Measurements from ENCODE around the gene NPTX1. TPM values are rescaled to one million over a fixed set of nuclear protein-coding genes. Genes with fewer than 3 reads are reported as not detected.
A peak's percentile ranks its signal among the peaks of the same experiment; 100 is the strongest.

NPTX1 gene
- total and polyA plus RNA-seq, 9 of the 15 experiments (the other 6 are each of a cell fraction or from before 2014, with no cell fraction given): 0.04 TPM; not detected in 8

DNA sequence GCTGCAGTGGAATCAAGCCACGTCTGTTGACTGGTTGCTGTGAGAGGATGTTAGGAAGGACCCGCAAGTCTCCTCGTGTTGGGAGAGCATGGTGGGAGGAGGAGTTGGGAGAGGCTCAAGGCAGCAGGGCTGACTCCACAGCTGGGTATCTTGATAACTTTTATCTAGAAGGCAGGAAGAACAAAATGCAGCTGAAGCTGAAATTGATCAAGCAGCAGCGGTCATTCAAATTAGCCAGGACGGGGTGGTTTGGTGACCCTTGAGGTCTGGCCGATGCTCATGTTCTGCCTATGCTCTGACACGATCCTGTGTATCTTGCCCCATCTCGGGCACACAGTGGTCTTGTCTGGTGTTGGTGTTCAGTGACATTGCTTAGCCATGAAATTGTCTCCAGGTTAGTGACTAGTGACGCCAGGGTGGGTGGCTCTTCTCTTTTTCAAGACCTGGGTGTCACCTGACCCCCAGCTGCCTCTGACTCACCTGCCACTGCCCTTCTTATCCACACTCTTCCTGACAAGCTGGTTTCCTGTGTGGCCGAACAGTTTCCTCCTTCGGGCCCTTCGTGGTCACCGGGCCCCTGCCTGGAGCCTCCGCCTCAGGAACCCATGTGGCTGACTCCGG, 19.1 kb downstream of the NPTX1 start (continued):
- TF ChIP-seq, protein P1, sequence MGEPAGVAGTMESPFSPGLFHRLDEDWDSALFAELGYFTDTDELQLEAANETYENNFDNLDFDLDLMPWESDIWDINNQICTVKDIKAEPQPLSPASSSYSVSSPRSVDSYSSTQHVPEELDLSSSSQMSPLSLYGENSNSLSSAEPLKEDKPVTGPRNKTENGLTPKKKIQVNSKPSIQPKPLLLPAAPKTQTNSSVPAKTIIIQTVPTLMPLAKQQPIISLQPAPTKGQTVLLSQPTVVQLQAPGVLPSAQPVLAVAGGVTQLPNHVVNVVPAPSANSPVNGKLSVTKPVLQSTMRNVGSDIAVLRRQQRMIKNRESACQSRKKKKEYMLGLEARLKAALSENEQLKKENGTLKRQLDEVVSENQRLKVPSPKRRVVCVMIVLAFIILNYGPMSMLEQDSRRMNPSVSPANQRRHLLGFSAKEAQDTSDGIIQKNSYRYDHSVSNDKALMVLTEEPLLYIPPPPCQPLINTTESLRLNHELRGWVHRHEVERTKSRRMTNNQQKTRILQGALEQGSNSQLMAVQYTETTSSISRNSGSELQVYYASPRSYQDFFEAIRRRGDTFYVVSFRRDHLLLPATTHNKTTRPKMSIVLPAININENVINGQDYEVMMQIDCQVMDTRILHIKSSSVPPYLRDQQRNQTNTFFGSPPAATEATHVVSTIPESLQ (CRISPR knock-in tag; IDR thresholded peaks at IDR 0.05): no peak
- TF ChIP-seq CBX5 (IDR thresholded peaks at IDR 0.05; ENCODE audit: borderline replicate concordance, low read depth) (no peak), TAF9B (IDR thresholded peaks at IDR 0.05; ENCODE audit: partially characterized antibody) (peak; percentile 27), DMBX1 (CRISPR knock-in tag; IDR thresholded peaks at IDR 0.05; ENCODE audit: borderline replicate concordance) (no peak), SAFB (IDR thresholded peaks at IDR 0.05; ENCODE audit: borderline replicate concordance, low read depth, low read length) (no peak), EP300 (IDR thresholded peaks at IDR 0.05; ENCODE audit: low read length) (no peak), ZNF354B (CRISPR knock-in tag; IDR thresholded peaks at IDR 0.05) (no peak), KDM5B (IDR thresholded peaks at IDR 0.05; ENCODE audit: insufficient replicate concordance, low read depth, low read length) (no peak), MCM5 (IDR thresholded peaks at IDR 0.05; ENCODE audit: low read depth) (no peak), GABPB1 (CRISPR knock-in tag; IDR thresholded peaks at IDR 0.05) (peak; percentile 38; the same call in 1 of the 2 replicates), HLTF (IDR thresholded peaks at IDR 0.05) (no peak), KLF16 (IDR thresholded peaks at IDR 0.05) (peak; percentile 57; the same call in 1 of the 2 replicates), RAD51 (IDR thresholded peaks at IDR 0.05; ENCODE audit: borderline replicate concordance, low read depth) (peak; percentile 27; the same call in 1 of the 2 replicates)
- TF ChIP-seq, protein P2, sequence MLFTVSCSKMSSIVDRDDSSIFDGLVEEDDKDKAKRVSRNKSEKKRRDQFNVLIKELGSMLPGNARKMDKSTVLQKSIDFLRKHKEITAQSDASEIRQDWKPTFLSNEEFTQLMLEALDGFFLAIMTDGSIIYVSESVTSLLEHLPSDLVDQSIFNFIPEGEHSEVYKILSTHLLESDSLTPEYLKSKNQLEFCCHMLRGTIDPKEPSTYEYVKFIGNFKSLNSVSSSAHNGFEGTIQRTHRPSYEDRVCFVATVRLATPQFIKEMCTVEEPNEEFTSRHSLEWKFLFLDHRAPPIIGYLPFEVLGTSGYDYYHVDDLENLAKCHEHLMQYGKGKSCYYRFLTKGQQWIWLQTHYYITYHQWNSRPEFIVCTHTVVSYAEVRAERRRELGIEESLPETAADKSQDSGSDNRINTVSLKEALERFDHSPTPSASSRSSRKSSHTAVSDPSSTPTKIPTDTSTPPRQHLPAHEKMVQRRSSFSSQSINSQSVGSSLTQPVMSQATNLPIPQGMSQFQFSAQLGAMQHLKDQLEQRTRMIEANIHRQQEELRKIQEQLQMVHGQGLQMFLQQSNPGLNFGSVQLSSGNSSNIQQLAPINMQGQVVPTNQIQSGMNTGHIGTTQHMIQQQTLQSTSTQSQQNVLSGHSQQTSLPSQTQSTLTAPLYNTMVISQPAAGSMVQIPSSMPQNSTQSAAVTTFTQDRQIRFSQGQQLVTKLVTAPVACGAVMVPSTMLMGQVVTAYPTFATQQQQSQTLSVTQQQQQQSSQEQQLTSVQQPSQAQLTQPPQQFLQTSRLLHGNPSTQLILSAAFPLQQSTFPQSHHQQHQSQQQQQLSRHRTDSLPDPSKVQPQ (CRISPR knock-in tag; IDR thresholded peaks at IDR 0.05; ENCODE audit: borderline replicate concordance): no peak
- TF ChIP-seq, protein P3, sequence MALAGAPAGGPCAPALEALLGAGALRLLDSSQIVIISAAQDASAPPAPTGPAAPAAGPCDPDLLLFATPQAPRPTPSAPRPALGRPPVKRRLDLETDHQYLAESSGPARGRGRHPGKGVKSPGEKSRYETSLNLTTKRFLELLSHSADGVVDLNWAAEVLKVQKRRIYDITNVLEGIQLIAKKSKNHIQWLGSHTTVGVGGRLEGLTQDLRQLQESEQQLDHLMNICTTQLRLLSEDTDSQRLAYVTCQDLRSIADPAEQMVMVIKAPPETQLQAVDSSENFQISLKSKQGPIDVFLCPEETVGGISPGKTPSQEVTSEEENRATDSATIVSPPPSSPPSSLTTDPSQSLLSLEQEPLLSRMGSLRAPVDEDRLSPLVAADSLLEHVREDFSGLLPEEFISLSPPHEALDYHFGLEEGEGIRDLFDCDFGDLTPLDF (CRISPR knock-in tag; IDR thresholded peaks at IDR 0.05): no peak
- TF ChIP-seq, protein P4, sequence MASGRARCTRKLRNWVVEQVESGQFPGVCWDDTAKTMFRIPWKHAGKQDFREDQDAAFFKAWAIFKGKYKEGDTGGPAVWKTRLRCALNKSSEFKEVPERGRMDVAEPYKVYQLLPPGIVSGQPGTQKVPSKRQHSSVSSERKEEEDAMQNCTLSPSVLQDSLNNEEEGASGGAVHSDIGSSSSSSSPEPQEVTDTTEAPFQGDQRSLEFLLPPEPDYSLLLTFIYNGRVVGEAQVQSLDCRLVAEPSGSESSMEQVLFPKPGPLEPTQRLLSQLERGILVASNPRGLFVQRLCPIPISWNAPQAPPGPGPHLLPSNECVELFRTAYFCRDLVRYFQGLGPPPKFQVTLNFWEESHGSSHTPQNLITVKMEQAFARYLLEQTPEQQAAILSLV (tag; IDR thresholded peaks at IDR 0.05): no peak
- TF ChIP-seq, protein P5, sequence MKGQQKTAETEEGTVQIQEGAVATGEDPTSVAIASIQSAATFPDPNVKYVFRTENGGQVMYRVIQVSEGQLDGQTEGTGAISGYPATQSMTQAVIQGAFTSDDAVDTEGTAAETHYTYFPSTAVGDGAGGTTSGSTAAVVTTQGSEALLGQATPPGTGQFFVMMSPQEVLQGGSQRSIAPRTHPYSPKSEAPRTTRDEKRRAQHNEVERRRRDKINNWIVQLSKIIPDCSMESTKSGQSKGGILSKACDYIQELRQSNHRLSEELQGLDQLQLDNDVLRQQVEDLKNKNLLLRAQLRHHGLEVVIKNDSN (CRISPR knock-in tag; IDR thresholded peaks at IDR 0.05): peak; percentile 73
- TF ChIP-seq, protein P6, sequence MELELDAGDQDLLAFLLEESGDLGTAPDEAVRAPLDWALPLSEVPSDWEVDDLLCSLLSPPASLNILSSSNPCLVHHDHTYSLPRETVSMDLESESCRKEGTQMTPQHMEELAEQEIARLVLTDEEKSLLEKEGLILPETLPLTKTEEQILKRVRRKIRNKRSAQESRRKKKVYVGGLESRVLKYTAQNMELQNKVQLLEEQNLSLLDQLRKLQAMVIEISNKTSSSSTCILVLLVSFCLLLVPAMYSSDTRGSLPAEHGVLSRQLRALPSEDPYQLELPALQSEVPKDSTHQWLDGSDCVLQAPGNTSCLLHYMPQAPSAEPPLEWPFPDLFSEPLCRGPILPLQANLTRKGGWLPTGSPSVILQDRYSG (tag; conservative IDR thresholded peaks at IDR 0.05; ENCODE audit: low read depth): no peak
